ENCODE data around the gene PTPRG.

DNA sequence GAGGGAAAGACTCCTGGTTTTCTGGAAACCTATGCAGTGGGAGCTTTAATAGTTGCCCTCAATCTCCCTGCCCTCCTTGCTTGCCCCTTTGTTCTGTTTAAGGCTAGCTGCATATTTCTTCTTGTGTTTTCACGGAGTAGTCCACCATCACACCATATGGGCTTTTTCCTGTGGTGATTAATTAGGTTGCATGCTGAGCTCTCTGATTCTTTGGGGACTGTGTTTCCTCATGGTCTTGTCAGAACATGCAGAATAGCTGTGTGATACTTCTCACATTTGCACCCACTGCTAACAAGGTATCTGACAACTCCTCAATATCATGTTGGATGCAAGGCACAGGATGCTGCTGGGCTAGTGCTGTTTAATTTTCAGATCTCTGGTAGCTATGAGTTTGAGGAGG lies 139.6 kb downstream of the PTPRG start:
- TF ChIP-seq, protein P1, sequence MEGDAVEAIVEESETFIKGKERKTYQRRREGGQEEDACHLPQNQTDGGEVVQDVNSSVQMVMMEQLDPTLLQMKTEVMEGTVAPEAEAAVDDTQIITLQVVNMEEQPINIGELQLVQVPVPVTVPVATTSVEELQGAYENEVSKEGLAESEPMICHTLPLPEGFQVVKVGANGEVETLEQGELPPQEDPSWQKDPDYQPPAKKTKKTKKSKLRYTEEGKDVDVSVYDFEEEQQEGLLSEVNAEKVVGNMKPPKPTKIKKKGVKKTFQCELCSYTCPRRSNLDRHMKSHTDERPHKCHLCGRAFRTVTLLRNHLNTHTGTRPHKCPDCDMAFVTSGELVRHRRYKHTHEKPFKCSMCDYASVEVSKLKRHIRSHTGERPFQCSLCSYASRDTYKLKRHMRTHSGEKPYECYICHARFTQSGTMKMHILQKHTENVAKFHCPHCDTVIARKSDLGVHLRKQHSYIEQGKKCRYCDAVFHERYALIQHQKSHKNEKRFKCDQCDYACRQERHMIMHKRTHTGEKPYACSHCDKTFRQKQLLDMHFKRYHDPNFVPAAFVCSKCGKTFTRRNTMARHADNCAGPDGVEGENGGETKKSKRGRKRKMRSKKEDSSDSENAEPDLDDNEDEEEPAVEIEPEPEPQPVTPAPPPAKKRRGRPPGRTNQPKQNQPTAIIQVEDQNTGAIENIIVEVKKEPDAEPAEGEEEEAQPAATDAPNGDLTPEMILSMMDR (IDR thresholded peaks at IDR 0.05) = no peak
- TF ChIP-seq POLR2A (IDR thresholded peaks at IDR 0.05) = no peak
